ENCODE data around the gene HM13. TPM values are rescaled to one million over a fixed set of nuclear protein-coding genes. Genes with fewer than 3 reads are reported as not detected.

The HM13 gene
- total and polyA plus RNA-seq, 2 of the 13 experiments (the other 11 are each of a cell fraction or from before 2014, with no cell fraction given) = 118 to 243 TPM

GRCh38 chr20:31606804-31607639, 92.8 kb downstream of the HM13 start (continued):
- 0 out of 2 replicates have a peak, but pooled peaks have one; percentile 6 for TF ChIP-seq ZNF619 (CRISPR knock-in tag; IDR thresholded peaks at IDR 0.05)
- peak; percentile 58; the same call in 1 of the 2 replicates for TF ChIP-seq ZNF253 (CRISPR knock-in tag; IDR thresholded peaks at IDR 0.05; ENCODE audit: borderline replicate concordance)
- TF ChIP-seq CEBPZ (IDR thresholded peaks at IDR 0.05; ENCODE audit: low read length) = no peak
- TF ChIP-seq YEATS4 (CRISPR knock-in tag; IDR thresholded peaks at IDR 0.05; ENCODE audit: borderline replicate concordance) = peak; percentile 68
- TF ChIP-seq THAP11 (CRISPR knock-in tag; IDR thresholded peaks at IDR 0.05) = peak; percentile 70
- TF ChIP-seq ZNF501 (CRISPR knock-in tag; IDR thresholded peaks at IDR 0.05) = peak; percentile 86
- TF ChIP-seq ZBTB20 (CRISPR knock-in tag; IDR thresholded peaks at IDR 0.05; ENCODE audit: borderline replicate concordance, low read depth) = peak; percentile 68; the same call in 1 of the 2 replicates
- peak; percentile 83; the same call in 1 of the 2 replicates for TF ChIP-seq ZNF615 (CRISPR knock-in tag; IDR thresholded peaks at IDR 0.05; ENCODE audit: borderline replicate concordance)
- TF ChIP-seq ATF5 (CRISPR knock-in tag; IDR thresholded peaks at IDR 0.05; ENCODE audit: low read depth) = no peak; the same call in 1 of the 2 replicates
- peak; percentile 85; the same call in 1 of the 2 replicates for TF ChIP-seq ZNF580 (CRISPR knock-in tag; IDR thresholded peaks at IDR 0.05; ENCODE audit: borderline replicate concordance, low read depth)
- TF ChIP-seq RNF219 (CRISPR knock-in tag; IDR thresholded peaks at IDR 0.05) = 0 out of 2 replicates have a peak, but pooled peaks have one; percentile 40
- TF ChIP-seq MZF1 (CRISPR knock-in tag; IDR thresholded peaks at IDR 0.05; ENCODE audit: borderline replicate concordance) = no peak
- TF ChIP-seq UBTF (CRISPR knock-in tag; IDR thresholded peaks at IDR 0.05) = peak; percentile 80
- no peak; the same call in 1 of the 2 replicates for TF ChIP-seq ZNF234 (CRISPR knock-in tag; conservative IDR thresholded peaks at IDR 0.05)
- TF ChIP-seq LRRFIP1 (CRISPR knock-in tag; conservative IDR thresholded peaks at IDR 0.05) = peak; percentile 43; the same call in 1 of the 2 replicates

Measured in HepG2 (cell line).